Prostate gland (tissue), 2 donors: ENCODE results near the gene MPPED2. TPM values are rescaled to one million over a fixed set of nuclear protein-coding genes. Genes with fewer than 3 reads are reported as not detected.

Experiments
- DNase-seq: peaks from one replicate; pipeline ENCODE4 v3.0.0-alpha.2; 2019; ENCODE audit warnings: low spot score
- H3K27ac ChIP-seq, 2 donors: fragments of 200-600 bp; sonication (generic); 2 replicates each; pipeline ENCODE4 v1.5.1; 2017 to 2019
- H3K27me3 ChIP-seq: fragments of 200-600 bp; sonication (generic); replicated peaks from 2 replicates; pipeline ENCODE4 v1.5.1; 2019; ENCODE audit not compliant: insufficient read depth
- H3K36me3 ChIP-seq, 2 donors: fragments of 200-600 bp; sonication (generic); 1 replicate in 1 of 2; 2 replicates in 1 of 2; pipeline versions ENCODE4 v1.5.1 to v1.8.1; 2017 to 2019
- H3K4me1 ChIP-seq: fragments of 200-600 bp; sonication (generic); replicated peaks from 2 replicates; pipeline ENCODE4 v1.5.1; 2019
- H3K4me3 ChIP-seq, 2 donors: fragments of 200-600 bp; sonication (generic); 2 replicates each; pipeline ENCODE4 v1.5.1; 2017 to 2019
- H3K9me3 ChIP-seq: fragments of 200-600 bp; sonication (generic); 2 replicates; pipeline ENCODE4 v1.5.1; 2017
- CTCF ChIP-seq, 4 experiments: fragments of 200-600 bp in 2 of 4; fragments of 450-650 bp in 2 of 4; sonication (generic) in 2 of 4; IDR thresholded peaks; 1 replicate in 3 of 4; 2 replicates in 1 of 4; pipeline ENCODE4 v1.5.1; 2016 to 2019; ENCODE audit warnings: antibody characterized with exemption in 4 of 4, mild to moderate bottlenecking in 2 of 4, moderate library complexity in 2 of 4
- POLR2A ChIP-seq: fragments of 450-650 bp; IDR thresholded peaks from one replicate; pipeline ENCODE4 v1.6.1; 2016; ENCODE audit warnings: antibody characterized with exemption, mild to moderate bottlenecking
- POLR2AphosphoS5 ChIP-seq: sonication (generic); formaldehyde crosslinking; IDR thresholded peaks from one replicate; pipeline ENCODE4 v1.6.1; 2017; ENCODE audit warnings: antibody characterized with exemption
- WGBS: methylation state at CpG from one replicate; pipeline ENCODE4 v1.1.5; 2018; 5-methylcytosine and 5-hydroxymethylcytosine counted together
- intact Hi-C: fragments of 100-400 bp; cut with DNase I; formaldehyde crosslinking; loops from one replicate; pipeline ENCODE4 v1.14.2; 2022
- total RNA-seq, 2 donors: library from RNA; depleted of rRNA; stranded (reverse); fragments of >200 nt; gene quantifications; one replicate each; pipeline ENCODE4 v1.1.0, GENCODE V29; 2016

Gene MPPED2
- total RNA-seq, 2 donors from 2014 or later, result 28.4 to 34.9 TPM

GRCh38 chr11:30446520-30446919 is 139.6 kb downstream of the MPPED2 start:
- no peak for DNase-seq
- Histone ChIP-seq H3K36me3 (no peaks in the 10 kb centered on the region), H3K4me3 (no peak overlapping the region), H3K27ac (no peak overlapping the region), H3K9me3 (no peaks in the 10 kb centered on the region), H3K27me3 (no peaks in the 10 kb centered on the region), H3K4me1 (no peaks in the 10 kb centered on the region)
- intact Hi-C loops, result no loop called here
- TF ChIP-seq POLR2A (no peak), CTCF (IDR thresholded peaks at IDR 0.05) (no peak), POLR2AphosphoS5 (no peak)
- WGBS, result 64% methylated on average over 7 of the region's 7 CpGs

GRCh38 chr11:30445056-30445455 is 141.1 kb downstream of the MPPED2 start:
- Histone ChIP-seq H3K4me3 (no peak overlapping the region), H3K36me3 (no peaks in the 10 kb centered on the region), H3K9me3 (no peaks in the 10 kb centered on the region), H3K27me3 (no peaks in the 10 kb centered on the region), H3K4me1 (no peaks in the 10 kb centered on the region), H3K27ac (no peak overlapping the region)
- intact Hi-C loops, result no loop called here
- TF ChIP-seq CTCF (IDR thresholded peaks at IDR 0.05) (no peak), POLR2AphosphoS5 (no peak), POLR2A (no peak)
- WGBS, result 49% methylated on average over 2 of the region's 2 CpGs
- no peak for DNase-seq

GRCh38 chr11:30440510-30440909 is 145.6 kb downstream of the MPPED2 start:
- no peak for TF ChIP-seq CTCF (IDR thresholded peaks at IDR 0.05)
- no peak for TF ChIP-seq POLR2AphosphoS5
- no peak for TF ChIP-seq POLR2A
- Histone ChIP-seq H3K27me3 (no peaks in the 10 kb centered on the region), H3K4me1 (no peaks in the 10 kb centered on the region), H3K27ac (no peak overlapping the region), H3K9me3 (no peaks in the 10 kb centered on the region), H3K36me3 (no peaks in the 10 kb centered on the region), H3K4me3 (no peak overlapping the region)
- WGBS, result 82% methylated on average over 4 of the region's 4 CpGs
- DNase-seq, result no peak
- intact Hi-C loops, result no loop called here

- intact Hi-C loops, result no loop called here
- WGBS, result 88% methylated on average over 3 of the region's 3 CpGs
- Histone ChIP-seq H3K4me1 (peaks cover 7% of the 10 kb centered on the region), H3K4me3 (no peak overlapping the region), H3K36me3 (no peaks in the 10 kb centered on the region), H3K27ac (peak overlapping the region in 1 of 2 donors; percentile 21), H3K9me3 (no peaks in the 10 kb centered on the region), H3K27me3 (no peaks in the 10 kb centered on the region)
- TF ChIP-seq POLR2A, result no peak
- TF ChIP-seq POLR2AphosphoS5, result no peak
- TF ChIP-seq CTCF (IDR thresholded peaks at IDR 0.05), result no peak
- DNase-seq, result no peak
Measured at GRCh38 chr11:30436801-30437200, 149.4 kb downstream of the MPPED2 start.

- Histone ChIP-seq H3K36me3 (no peaks in the 10 kb centered on the region), H3K9me3 (no peaks in the 10 kb centered on the region), H3K4me3 (no peak overlapping the region), H3K4me1 (peaks cover 10% of the 10 kb centered on the region), H3K27me3 (no peaks in the 10 kb centered on the region), H3K27ac (peak overlapping the region; percentile 60 to 73)
- intact Hi-C loops, result no loop called here
- DNase-seq, result peak; percentile 72
- TF ChIP-seq POLR2AphosphoS5 (peak; percentile 67), POLR2A (no peak)
Measured at GRCh38 chr11:30435488-30435887, 150.7 kb downstream of the MPPED2 start.
